Measurements from ENCODE around the gene KLHDC7A.

- TF ChIP-seq FOS (IDR thresholded peaks at IDR 0.05; ENCODE audit: low read depth, low read length) (no peak), NFE2L2 (IDR thresholded peaks at IDR 0.05; ENCODE audit: low read depth, low read length) (no peak)
- TF ChIP-seq, protein P1, sequence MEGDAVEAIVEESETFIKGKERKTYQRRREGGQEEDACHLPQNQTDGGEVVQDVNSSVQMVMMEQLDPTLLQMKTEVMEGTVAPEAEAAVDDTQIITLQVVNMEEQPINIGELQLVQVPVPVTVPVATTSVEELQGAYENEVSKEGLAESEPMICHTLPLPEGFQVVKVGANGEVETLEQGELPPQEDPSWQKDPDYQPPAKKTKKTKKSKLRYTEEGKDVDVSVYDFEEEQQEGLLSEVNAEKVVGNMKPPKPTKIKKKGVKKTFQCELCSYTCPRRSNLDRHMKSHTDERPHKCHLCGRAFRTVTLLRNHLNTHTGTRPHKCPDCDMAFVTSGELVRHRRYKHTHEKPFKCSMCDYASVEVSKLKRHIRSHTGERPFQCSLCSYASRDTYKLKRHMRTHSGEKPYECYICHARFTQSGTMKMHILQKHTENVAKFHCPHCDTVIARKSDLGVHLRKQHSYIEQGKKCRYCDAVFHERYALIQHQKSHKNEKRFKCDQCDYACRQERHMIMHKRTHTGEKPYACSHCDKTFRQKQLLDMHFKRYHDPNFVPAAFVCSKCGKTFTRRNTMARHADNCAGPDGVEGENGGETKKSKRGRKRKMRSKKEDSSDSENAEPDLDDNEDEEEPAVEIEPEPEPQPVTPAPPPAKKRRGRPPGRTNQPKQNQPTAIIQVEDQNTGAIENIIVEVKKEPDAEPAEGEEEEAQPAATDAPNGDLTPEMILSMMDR (conservative IDR thresholded peaks at IDR 0.05; ENCODE audit: low read depth, low read length) = no peak
- TF ChIP-seq, protein P2, sequence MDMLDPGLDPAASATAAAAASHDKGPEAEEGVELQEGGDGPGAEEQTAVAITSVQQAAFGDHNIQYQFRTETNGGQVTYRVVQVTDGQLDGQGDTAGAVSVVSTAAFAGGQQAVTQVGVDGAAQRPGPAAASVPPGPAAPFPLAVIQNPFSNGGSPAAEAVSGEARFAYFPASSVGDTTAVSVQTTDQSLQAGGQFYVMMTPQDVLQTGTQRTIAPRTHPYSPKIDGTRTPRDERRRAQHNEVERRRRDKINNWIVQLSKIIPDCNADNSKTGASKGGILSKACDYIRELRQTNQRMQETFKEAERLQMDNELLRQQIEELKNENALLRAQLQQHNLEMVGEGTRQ (IDR thresholded peaks at IDR 0.05; ENCODE audit: low read depth, low read length) = no peak
These were observed 34.5 kb downstream of the KLHDC7A start for GRCh38 chr1:18515120-18515667.

All from IMR-90 (cell line).